Hepatocyte (in vitro differentiated cells): ENCODE data around the gene LIN28B.

Source experiments
- EZH2 ChIP-seq: fragments of 200-600 bp; sonication (generic); IDR thresholded peaks from 2 replicates; pipeline ENCODE4 v1.6.1; 2016; ENCODE audit warnings: antibody characterized with exemption, mild to moderate bottlenecking, borderline replicate concordance
- EZH2phosphoT487 ChIP-seq: fragments of 200-600 bp; sonication (generic); IDR thresholded peaks from one replicate; pipeline ENCODE4 v1.6.1; 2018; ENCODE audit warnings: antibody characterized with exemption, mild to moderate bottlenecking, low read depth, moderate library complexity; ENCODE audit not compliant: unreplicated experiment, severe bottlenecking
- TF ChIP-seq, protein P1 (sequence below): fragments of 200-600 bp; sonication (generic); IDR thresholded peaks from 2 replicates; pipeline ENCODE4 v1.5.1; 2016; ENCODE audit warnings: antibody characterized with exemption, mild to moderate bottlenecking; ENCODE audit not compliant: poor library complexity

DNA sequence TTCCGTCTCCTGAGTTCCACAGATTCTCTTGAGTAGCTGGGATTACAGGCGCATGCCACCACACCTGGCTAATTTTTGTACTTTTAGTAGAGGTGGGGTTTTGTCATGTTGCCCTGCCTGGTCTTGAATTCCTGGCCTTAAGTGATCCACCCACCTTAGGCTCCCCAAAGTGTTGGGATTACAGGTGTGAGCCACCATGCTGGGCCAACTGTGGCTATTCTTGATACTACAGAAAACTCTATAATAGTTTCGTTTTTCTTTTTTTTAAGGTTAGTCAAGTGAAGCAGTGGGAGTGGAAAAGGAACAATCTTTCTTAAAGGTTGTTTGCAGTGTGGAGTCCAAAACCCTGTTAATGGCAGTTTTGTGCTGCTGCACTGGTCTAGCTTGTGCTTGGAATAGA lies 138.2 kb downstream of the LIN28B start:
- TF ChIP-seq, protein P1, sequence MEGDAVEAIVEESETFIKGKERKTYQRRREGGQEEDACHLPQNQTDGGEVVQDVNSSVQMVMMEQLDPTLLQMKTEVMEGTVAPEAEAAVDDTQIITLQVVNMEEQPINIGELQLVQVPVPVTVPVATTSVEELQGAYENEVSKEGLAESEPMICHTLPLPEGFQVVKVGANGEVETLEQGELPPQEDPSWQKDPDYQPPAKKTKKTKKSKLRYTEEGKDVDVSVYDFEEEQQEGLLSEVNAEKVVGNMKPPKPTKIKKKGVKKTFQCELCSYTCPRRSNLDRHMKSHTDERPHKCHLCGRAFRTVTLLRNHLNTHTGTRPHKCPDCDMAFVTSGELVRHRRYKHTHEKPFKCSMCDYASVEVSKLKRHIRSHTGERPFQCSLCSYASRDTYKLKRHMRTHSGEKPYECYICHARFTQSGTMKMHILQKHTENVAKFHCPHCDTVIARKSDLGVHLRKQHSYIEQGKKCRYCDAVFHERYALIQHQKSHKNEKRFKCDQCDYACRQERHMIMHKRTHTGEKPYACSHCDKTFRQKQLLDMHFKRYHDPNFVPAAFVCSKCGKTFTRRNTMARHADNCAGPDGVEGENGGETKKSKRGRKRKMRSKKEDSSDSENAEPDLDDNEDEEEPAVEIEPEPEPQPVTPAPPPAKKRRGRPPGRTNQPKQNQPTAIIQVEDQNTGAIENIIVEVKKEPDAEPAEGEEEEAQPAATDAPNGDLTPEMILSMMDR, result no peak
- TF ChIP-seq EZH2phosphoT487 (no peak), EZH2 (no peak)
